HG03139 (cell line): ENCODE data around the gene RDH11.

ENCODE experiments used
- ATAC-seq: cut with Tn5 transposase; IDR thresholded peaks from one replicate; pipeline ENCODE4 v1.9.1; 2021; ENCODE audit not compliant: unreplicated experiment

The RDH11 gene

DNA sequence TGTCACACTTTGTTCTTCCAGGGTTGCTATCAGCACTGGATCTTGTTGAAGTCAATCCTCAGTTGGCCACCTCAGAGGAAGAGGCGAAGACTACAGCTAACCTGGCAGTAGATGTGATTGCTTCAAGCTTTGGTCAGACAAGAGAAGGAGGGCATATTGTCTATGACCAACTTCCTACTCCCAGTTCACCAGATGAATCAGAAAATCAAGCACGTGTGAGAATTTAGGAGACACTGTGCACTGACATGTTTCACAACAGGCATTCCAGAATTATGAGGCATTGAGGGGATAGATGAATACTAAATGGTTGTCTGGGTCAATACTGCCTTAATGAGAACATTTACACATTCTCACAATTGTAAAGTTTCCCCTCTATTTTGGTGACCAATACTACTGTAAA, 44.9 kb downstream of the RDH11 start:
- ATAC-seq, result no peak

DNA sequence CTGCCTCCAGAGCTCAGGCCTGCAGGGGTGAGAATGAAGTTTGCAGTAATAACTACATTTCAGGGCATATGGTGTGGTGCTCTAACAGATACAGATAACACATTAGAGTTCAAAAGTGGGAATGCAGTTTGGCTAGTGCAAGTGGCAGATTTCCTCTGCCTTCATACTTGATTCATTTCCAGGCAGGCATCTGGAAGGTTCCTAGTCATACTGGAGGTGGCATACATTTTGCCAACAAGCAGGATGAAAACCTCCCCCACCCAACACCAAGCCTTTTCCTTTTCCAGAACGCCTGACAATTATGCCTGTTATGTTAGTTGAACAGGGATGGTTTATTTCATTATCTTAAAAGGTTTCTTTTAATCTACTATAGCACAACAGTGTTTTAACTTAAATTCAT, 45.4 kb downstream of the RDH11 start:
- no peak for ATAC-seq

DNA sequence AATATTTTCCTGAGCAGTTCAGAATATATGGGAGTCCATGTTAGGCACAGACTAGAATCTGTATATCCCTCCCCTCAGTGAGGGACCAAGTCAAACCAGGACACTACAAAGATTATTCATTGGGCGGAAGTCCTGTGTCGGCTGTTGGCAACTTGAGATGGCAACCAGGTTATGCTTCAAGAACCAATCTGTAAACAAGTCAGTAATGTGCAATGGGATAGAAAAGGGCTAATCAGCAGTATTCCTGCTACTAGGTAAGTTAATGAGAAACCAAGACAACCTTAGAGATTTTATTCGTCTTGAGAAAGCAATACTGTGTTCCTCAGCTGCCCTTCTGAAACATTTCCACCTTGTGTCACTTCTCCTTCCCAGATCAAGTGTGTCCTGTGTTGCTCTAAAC, 49.4 kb downstream of the RDH11 start:
- ATAC-seq, result no peak

DNA sequence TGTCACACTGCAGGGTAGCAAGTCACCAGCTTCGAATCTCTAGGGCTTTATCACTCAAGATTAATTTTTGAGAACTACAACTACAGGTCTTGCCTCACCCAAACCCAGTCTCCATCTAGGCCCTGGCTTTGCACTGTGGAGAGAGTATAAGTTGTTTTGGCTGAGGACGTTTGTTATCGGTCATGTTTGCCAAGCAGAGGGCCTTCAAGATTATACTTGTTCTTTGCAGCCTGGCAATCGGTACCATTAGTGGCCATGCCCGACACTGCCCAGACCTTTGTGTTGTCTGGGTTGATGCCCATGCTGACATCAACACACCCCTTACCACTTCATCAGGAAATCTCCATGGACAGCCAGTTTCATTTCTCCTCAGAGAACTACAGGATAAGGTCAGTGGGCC, 50.1 kb downstream of the RDH11 start:
- no peak for ATAC-seq

DNA sequence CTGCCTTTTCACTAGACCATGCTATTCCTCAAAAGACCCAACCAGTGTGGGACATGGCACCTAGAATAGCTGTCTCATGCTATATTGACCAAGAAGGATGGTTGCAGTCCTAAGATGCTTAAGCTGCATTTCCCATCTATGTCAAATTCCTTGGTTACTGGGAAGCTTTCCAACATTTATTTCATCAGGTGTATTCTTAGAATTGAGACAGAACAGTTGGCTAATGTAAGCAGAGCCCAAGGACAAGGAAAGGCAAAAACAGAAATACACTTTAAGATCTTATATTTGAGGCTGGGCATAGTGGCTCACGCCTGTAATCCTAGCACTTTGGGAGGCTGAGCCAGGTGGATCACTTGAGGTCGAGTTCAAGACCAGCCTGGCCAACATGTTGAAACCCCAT, 51.1 kb downstream of the RDH11 start:
- ATAC-seq, result no peak

DNA sequence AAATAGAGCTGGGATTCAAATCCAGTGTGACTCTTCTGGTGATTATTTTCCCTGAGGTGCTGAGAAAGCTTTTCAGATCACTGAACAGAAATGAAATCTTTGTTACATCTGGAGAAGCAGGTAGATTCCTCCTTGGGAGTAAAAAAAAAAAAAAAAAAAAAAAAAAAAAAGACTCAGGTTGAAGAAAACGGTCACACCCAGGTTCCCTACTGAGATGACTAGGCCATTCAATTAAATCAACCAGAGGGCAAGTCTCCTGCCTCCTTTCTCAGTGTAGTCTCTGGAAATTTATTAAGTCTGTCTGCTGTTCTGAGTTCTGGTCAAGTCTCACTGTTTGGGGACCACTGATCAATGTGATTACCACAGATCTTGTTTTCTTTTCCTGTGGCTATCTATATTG, 51.9 kb downstream of the RDH11 start:
- no peak for ATAC-seq

DNA sequence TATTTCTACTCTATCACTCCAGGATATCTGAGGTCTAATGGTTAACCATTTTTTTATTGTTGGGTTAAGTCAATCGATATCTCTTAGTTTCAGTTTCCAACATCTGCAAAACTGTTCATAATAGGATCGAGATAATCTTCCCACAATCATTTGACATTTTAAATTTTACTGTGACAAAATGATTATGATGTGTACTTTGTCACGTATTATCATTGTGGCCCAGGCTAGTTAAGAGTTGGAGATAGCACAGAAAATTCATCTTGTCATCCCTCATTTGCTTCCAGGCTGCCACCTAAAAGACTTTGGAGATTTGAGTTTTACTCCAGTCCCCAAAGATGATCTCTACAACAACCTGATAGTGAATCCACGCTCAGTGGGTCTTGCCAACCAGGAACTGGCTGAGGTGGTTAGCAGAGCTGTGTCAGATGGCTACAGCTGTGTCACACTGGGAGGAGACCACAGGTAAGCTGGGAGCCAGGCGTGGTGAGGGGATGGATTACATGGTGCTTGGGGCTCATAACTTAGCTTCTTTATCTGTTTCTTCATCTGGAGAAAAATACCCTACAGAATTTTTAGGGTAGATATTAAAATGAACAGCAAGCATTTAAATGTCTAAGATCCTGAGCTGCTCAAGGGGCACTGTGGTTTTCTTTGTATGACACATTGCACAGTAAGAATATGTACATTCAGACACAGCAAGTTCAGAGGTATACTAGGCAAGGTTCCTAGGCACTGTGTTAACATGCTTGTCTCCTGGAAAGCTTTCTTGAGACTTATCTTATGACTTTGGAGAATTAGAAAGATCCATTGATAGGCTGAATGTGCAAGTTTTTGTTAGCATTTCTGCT, 53.4 kb downstream of the RDH11 start:
- ATAC-seq, result no peak

DNA sequence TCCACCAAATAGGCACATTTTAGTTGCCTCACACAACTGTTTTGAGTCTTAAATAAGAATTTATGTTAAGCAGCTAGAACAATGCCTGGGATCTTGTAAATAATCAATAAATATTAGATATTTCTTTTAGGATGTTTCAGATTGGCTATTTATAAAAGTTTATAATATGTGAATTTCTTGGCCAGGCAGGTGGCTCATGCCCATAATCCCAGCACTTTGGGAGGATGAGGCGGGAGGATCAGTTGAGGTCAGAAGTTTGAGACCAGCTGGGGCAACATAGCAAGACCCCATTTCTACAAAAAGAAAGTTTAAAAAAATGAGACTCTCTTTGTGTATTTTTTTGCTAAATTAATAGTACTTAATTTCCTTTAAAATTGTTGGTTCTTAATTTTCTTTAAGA, 54.1 kb downstream of the RDH11 start:
- no peak for ATAC-seq

DNA sequence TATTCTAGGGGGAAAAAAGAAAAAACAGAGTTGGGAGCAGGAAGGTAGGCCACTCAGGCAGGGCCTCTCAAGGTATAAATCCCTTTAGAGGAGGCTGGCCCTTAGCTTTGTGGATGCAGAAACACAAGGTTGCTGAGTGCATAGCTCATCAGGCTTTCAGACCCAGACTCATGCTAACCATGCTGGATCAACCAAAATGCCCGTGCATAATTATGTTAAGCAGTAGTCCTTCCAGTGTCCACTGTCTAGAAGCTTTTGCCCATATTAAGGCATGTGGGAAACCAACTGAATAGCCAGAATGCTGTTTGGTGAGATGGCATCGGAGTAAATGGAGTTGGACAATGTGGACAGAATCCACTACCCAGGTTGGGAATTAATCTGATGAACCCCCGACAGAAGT, 56.9 kb downstream of the RDH11 start:
- no peak for ATAC-seq

DNA sequence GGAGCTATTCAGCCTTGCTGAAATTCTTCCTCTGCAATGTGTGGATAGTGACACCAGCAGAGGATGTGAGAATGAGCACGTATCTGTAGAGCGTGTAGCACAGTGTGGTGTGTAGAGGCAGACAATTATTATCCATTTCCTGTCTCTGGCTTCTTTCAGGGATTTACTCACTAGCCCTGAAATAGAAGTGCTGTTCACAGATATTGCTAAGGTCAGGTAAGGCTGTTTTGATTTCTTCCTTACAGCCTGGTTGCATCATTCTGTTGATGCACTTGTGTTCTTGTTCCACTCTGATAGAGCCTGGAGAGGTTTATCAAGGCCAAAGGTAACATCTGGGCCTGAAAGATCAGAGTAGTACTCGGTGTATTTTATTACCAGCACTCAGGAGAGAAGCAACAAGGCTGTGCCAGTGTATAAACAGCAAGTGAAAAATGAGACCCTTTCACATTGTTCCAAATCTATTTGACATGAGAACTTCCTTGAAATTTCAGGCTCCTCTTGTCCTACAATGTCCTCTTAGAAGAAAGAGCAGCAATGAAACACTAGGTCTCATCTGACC, 59.1 kb downstream of the RDH11 start:
- ATAC-seq, result no peak

DNA sequence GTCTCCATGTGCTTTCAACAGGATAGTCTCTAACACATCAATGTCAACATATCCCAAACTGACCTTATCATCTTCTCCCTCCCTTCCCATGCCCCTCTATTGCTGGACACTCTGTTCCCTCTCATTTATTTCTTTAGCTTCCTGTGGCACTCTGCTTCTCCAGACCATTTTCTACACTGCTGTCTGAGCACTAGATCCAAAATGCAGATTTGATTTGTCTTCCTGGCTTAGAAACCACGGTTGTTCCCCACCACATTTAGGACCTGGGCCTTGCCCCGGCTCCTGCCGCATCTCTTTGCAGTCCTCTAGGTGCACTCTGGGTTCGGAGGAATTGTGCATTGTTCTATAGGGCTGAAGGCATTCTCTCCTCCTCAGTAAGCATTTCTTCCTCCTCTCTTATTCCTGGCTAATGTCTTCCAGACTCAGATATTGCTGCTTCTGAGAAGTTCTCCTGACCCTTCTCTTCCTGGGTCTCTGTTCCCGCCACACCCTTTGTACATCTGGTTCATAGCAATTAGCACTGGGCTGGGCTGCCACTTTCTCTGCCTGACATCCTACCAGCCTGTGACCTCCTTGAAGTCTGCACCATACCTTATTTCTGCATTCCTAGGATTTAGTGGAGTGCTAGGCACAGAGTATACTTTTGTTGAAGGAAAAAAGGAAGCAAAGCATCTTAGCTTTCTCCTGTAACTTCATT, 62.0 kb downstream of the RDH11 start:
- no peak for ATAC-seq

DNA sequence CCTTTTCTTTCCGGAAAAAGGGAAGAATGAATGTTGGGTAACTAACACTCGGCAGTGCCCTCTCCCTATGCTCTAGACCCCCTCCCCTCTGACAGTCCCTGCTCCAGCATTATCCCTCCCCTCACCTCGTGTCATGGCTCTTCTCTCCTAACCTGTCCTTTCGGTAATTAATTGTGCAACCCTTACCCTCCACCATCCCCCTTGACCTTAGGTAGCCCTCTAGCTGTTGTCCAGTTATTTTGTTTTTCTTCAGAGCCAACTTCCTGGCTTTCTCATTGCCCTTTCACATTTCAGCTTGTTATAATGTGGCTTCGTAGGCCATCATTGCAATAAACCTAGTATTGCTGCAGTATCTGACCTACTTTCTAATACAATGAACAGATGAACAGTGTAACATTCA, 64.6 kb downstream of the RDH11 start:
- ATAC-seq, result no peak

DNA sequence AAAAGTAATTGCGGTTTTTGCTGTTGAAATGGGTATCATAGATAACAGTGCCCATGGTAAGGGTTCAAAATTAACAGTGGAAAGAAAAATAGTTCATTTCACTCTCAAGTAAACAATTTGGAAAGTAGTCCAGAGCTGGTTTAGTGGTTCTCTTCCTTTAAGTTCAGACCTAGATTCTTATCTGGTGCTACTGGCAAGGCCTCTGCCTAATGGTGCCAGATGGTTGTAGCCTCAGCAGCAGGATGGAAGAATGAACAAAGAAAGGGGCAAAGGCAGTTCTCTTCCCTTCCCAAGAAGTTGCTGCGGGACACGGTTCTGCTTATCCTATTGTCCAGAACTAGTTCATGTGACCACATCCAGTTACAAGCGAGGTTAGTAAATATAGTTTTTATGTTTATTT, 65.4 kb downstream of the RDH11 start:
- ATAC-seq, result no peak

DNA sequence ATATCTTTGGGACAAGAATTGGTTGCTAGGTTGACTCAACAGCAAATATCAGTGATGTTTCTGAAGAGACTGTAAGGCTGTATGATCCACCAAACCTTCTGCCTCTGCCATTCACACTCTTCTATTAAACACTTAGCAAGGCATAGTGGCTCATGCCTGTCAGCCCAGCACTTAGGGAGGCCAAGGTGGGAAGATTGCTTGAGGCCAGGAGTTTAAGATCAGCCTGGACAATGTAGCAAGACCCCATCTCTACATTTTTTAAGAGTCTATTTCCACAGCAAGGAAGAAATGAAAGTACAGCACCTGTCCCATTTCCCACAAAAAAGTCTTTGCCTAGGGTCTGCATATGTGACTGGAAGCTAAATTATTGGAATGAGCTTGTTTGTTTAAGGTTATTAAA, 68.0 kb downstream of the RDH11 start:
- no peak for ATAC-seq
